Testis (tissue), 2 donors: Measurements from ENCODE around the gene SPSB3.

Source experiments
- POLR2A ChIP-seq: fragments of 450-650 bp; IDR thresholded peaks from one replicate; pipeline ENCODE4 v1.6.1; 2017; ENCODE audit warnings: antibody characterized with exemption, mild to moderate bottlenecking, moderate library complexity
- TF ChIP-seq, protein P1 (sequence below), 3 experiments: fragments of 450-650 bp in 2 of 3; fragments of 200-600 bp in 1 of 3; sonication (generic) in 1 of 3; IDR thresholded peaks; one replicate each; pipeline ENCODE4 v1.5.1; 2016 to 2019; ENCODE audit warnings: antibody characterized with exemption in 3 of 3, mild to moderate bottlenecking in 2 of 3, moderate library complexity in 1 of 3

DNA sequence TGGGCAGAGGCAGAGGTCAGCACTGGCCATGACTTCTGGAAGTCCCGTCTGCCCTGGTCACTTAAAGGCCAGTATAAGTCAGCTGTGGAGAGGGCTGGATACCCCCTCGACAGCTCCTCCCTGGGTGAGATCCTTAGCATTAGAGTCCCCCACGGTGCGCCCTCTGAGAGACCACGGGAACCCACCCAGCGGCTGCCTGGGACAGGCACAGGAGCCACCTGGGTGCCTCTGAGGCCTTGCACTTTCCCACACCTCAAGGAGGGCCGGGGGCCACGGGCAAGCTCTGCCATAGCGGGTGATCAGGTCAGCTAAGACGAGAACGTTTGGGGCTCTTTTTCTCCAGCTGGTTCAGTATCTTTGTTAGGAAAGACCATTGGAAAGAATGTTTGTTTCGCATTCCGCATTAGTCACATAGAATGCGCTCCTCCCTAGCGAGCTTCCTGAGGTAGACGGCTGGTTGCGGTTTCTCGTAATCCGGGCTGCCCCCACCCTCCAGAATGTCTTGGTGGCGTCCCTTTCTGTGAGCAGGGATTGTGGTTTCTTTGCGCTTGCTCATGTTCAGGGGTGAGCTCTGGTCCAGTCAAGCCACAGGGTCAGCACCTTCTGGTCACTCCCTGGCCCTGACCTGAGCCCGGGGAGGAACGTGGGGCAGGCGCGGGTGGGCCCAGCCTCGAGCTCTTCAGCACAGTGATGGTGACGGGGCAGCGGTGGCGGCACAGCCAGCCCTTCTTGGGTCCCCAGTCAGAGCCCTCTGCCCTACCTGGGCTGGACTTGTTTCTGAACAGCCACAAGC is 36.3 kb downstream of the SPSB3 start:
- TF ChIP-seq, protein P1, sequence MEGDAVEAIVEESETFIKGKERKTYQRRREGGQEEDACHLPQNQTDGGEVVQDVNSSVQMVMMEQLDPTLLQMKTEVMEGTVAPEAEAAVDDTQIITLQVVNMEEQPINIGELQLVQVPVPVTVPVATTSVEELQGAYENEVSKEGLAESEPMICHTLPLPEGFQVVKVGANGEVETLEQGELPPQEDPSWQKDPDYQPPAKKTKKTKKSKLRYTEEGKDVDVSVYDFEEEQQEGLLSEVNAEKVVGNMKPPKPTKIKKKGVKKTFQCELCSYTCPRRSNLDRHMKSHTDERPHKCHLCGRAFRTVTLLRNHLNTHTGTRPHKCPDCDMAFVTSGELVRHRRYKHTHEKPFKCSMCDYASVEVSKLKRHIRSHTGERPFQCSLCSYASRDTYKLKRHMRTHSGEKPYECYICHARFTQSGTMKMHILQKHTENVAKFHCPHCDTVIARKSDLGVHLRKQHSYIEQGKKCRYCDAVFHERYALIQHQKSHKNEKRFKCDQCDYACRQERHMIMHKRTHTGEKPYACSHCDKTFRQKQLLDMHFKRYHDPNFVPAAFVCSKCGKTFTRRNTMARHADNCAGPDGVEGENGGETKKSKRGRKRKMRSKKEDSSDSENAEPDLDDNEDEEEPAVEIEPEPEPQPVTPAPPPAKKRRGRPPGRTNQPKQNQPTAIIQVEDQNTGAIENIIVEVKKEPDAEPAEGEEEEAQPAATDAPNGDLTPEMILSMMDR (IDR thresholded peaks at IDR 0.05) = no peak
- TF ChIP-seq POLR2A = no peak
